ENCODE measurements around the gene MISP. TPM values are rescaled to one million over a fixed set of nuclear protein-coding genes. Genes with fewer than 3 reads are reported as not detected.
A peak's percentile ranks its signal among the peaks of the same experiment; 100 is the strongest.

Gene MISP
- total and polyA plus RNA-seq, 2 of the 13 experiments (the other 11 are each of a cell fraction or from before 2014, with no cell fraction given): 0.67 to 1.3 TPM

- H3K27me3 ChIP-seq (ENCODE audit: control insufficient read depth in 1 of 2, insufficient read depth in 2 of 2, low read length in 2 of 2): no peaks in the 10 kb centered on the region
- H3K79me2 ChIP-seq (ENCODE audit: insufficient read depth, low read length): peaks cover 78% of the 10 kb centered on the region
- H3K4me3 ChIP-seq (replicated peaks in 1 of 3; ENCODE audit: insufficient read depth in 1 of 3, low read depth in 2 of 3, low read length in 3 of 3): no peak overlapping the region
- ChIA-PET CTCF (ENCODE audit: low intra/inter-chr PET ratio, low total read pairs) (no interaction called here), POLR2A (no interaction called here)
- WGBS (ENCODE audit: low lambda C conversion rate): 96% methylated on average over 16 of the region's 53 CpGs
- peaks cover 52 to 93% of the 10 kb centered on the region in 2 experiments; a peak in 4 of 5 replicates for H3K36me3 ChIP-seq (replicated peaks in 1 of 2; ENCODE audit: control insufficient read depth in 1 of 2, insufficient read depth in 2 of 2, low read length in 2 of 2)
- DNase-seq (ENCODE audit: low spot score) (no peak), ATAC-seq (no peak; the same call in 2 of the 3 replicates), FAIRE-seq (no peak)
- H3K9me3 ChIP-seq (ENCODE audit: low read length): no peaks in the 10 kb centered on the region
- no peak overlapping the region for H3K9ac ChIP-seq (ENCODE audit: insufficient read depth, low read depth, low read length)
- in situ Hi-C loops (cut with HindIII; ENCODE audit: extremely low pct_ligation_motif_present, low pct_unique_long_range_greater_than_20kb): no loop called here
- H3K4me1 ChIP-seq (ENCODE audit: insufficient read depth, low read length): peaks cover 30% of the 10 kb centered on the region
- no peak overlapping the region for H3K27ac ChIP-seq (ENCODE audit: extremely low read length, insufficient read depth, low read length)
- no peak overlapping the region for H3K4me2 ChIP-seq (ENCODE audit: low read depth, low read length)
- H4K20me1 ChIP-seq (ENCODE audit: insufficient read depth, low read length): peaks cover 88% of the 10 kb centered on the region
- intact Hi-C loops (cut with micrococcal nuclease; ENCODE audit: unreplicated experiment): no loop called here
- no TSS peak for BruUV-seq (replicated peaks)
- no peak overlapping the region for H2AFZ ChIP-seq (ENCODE audit: low read length)
- no peak for TF ChIP-seq ZNF781 (CRISPR knock-in tag; IDR thresholded peaks at IDR 0.05; ENCODE audit: borderline replicate concordance, not compliant biosample characterization)
- TF ChIP-seq ZMAT3 (CRISPR knock-in tag; conservative IDR thresholded peaks at IDR 0.05): no peak
- no peak for TF ChIP-seq ZNF292 (CRISPR knock-in tag; IDR thresholded peaks at IDR 0.05; ENCODE audit: borderline replicate concordance, low read depth)
- TF ChIP-seq SNAPC5 (CRISPR knock-in tag; IDR thresholded peaks at IDR 0.05; ENCODE audit: borderline replicate concordance): no peak
- no peak for TF ChIP-seq ZBTB21 (CRISPR knock-in tag; IDR thresholded peaks at IDR 0.05)
- no peak for TF ChIP-seq RFX3 (CRISPR knock-in tag; IDR thresholded peaks at IDR 0.05)
- TF ChIP-seq AGO2 (optimal IDR thresholded peaks at IDR 0.05; ENCODE audit: low read depth, low read length): peak; percentile 25
- TF ChIP-seq POLR2A (IDR thresholded peaks at IDR 0.05; ENCODE audit: insufficient read depth in 1 of 2, low read depth in 2 of 2, low read length in 2 of 2): peak; percentile 15 to 30; a peak in 2 of 4 replicates
- no peak for TF ChIP-seq ZNF609 (CRISPR knock-in tag; IDR thresholded peaks at IDR 0.05; ENCODE audit: borderline replicate concordance)
- no peak for TF ChIP-seq DDIT3 (CRISPR knock-in tag; IDR thresholded peaks at IDR 0.05)
- TF ChIP-seq ZFP91 (CRISPR knock-in tag; IDR thresholded peaks at IDR 0.05; ENCODE audit: borderline replicate concordance): 0 out of 2 replicates have a peak, but pooled peaks have one; percentile 14
- peak; percentile 19 for TF ChIP-seq RBFOX2 (IDR thresholded peaks at IDR 0.05; ENCODE audit: low read depth, low read length)
- no peak for TF ChIP-seq ZBTB3 (CRISPR knock-in tag; IDR thresholded peaks at IDR 0.05; ENCODE audit: borderline replicate concordance, low read depth)
- no peak for TF ChIP-seq GABPB1 (CRISPR knock-in tag; IDR thresholded peaks at IDR 0.05)
- TF ChIP-seq ZKSCAN5 (CRISPR knock-in tag; IDR thresholded peaks at IDR 0.05): no peak
Observed at GRCh38 chr19:804419-805165, 53.7 kb downstream of the MISP start.

Data from HepG2 (cell line).